ENCODE measurements around the gene PLIN4. TPM values are rescaled to one million over a fixed set of nuclear protein-coding genes. Genes with fewer than 3 reads are reported as not detected.

The PLIN4 gene
- total and polyA plus RNA-seq, 8 donors = 3.5 to 64.7 (median 11.3) TPM

- Histone ChIP-seq H3K36me3 (peaks cover 51 to 100% (median 100%) of the 10 kb centered on the region in 4 donors), H3K4me3 (no peak overlapping the region), H3K9me3 (no peaks in the 10 kb centered on the region), H3K4me1 (peaks cover 0 to 5% (median 0%) of the 10 kb centered on the region in 4 donors), H3K27me3 (no peaks in the 10 kb centered on the region), H3K27ac (no peak overlapping the region)
- TF ChIP-seq CTCF (IDR thresholded peaks at IDR 0.05) (no peak), POLR2AphosphoS5 (IDR thresholded peaks at IDR 0.05) (no peak), EP300 (IDR thresholded peaks at IDR 0.05) (no peak), POLR2A (IDR thresholded peaks at IDR 0.05) (no peak)
- no peak for DNase-seq
- intact Hi-C loops (cut with DNase I; ENCODE audit: low total_unique reads) = no loop called here
- 90 to 94% (median 93%) methylated on average over 7 to 15 of the region's 15 CpGs for WGBS, 5 donors
Observed at GRCh38 chr19:4499855-4500254, 18.4 kb downstream of the PLIN4 start.

- Histone ChIP-seq H3K4me3 (no peak overlapping the region), H3K36me3 (peaks cover 56 to 100% (median 100%) of the 10 kb centered on the region in 4 donors), H3K27ac (no peak overlapping the region), H3K4me1 (no peaks in the 10 kb centered on the region), H3K9me3 (no peaks in the 10 kb centered on the region), H3K27me3 (no peaks in the 10 kb centered on the region)
- TF ChIP-seq EP300 (IDR thresholded peaks at IDR 0.05) = no peak
- TF ChIP-seq CTCF (IDR thresholded peaks at IDR 0.05) = no peak
- no peak for TF ChIP-seq POLR2AphosphoS5 (IDR thresholded peaks at IDR 0.05)
- TF ChIP-seq POLR2A (IDR thresholded peaks at IDR 0.05) = no peak
- no peak for DNase-seq
- intact Hi-C loops (cut with DNase I; ENCODE audit: low total_unique reads) = no loop called here
- WGBS, 5 donors = 93 to 95% (median 95%) methylated on average over 22 to 23 of the region's 23 CpGs
Observed at GRCh38 chr19:4499318-4499717, 19.0 kb downstream of the PLIN4 start.

- Histone ChIP-seq H3K27ac (no peak overlapping the region), H3K4me3 (no peak overlapping the region), H3K9me3 (no peaks in the 10 kb centered on the region), H3K36me3 (peaks cover 58 to 100% (median 100%) of the 10 kb centered on the region in 4 donors), H3K27me3 (no peaks in the 10 kb centered on the region), H3K4me1 (no peaks in the 10 kb centered on the region)
- intact Hi-C loops (cut with DNase I; ENCODE audit: low total_unique reads) = no loop called here
- TF ChIP-seq POLR2A (IDR thresholded peaks at IDR 0.05) (no peak), CTCF (IDR thresholded peaks at IDR 0.05) (no peak)
- DNase-seq = no peak
- 94 to 98% (median 97%) methylated on average over 7 to 12 of the region's 12 CpGs for WGBS, 5 donors
Observed at GRCh38 chr19:4498694-4499093, 19.6 kb downstream of the PLIN4 start.

- no peaks in the 10 kb centered on the region for H3K27me3 ChIP-seq
- no peak for DNase-seq
- H3K4me3 ChIP-seq = no peak overlapping the region
- peaks cover 63 to 99% (median 99%) of the 10 kb centered on the region in 4 donors for H3K36me3 ChIP-seq
- no peak overlapping the region for H3K27ac ChIP-seq
- 90 to 96% (median 93%) methylated on average over 18 to 25 of the region's 25 CpGs for WGBS, 5 donors
- intact Hi-C loops (cut with DNase I; ENCODE audit: low total_unique reads) = no loop called here
- no peaks in the 10 kb centered on the region for H3K9me3 ChIP-seq
- TF ChIP-seq POLR2A (IDR thresholded peaks at IDR 0.05) (no peak), POLR2AphosphoS5 (IDR thresholded peaks at IDR 0.05) (no peak)
- H3K4me1 ChIP-seq = no peaks in the 10 kb centered on the region
Observed at GRCh38 chr19:4497770-4498389, 20.4 kb downstream of the PLIN4 start.

GRCh38 chr19:4496304-4496703 lies 22.0 kb downstream of the PLIN4 start:
- intact Hi-C loops (cut with DNase I; ENCODE audit: low total_unique reads) = no loop called here
- WGBS, 5 donors = 88 to 96% (median 90%) methylated on average over 13 to 18 of the region's 18 CpGs
- Histone ChIP-seq H3K27ac (no peak overlapping the region), H3K27me3 (no peaks in the 10 kb centered on the region), H3K4me3 (no peak overlapping the region), H3K9me3 (no peaks in the 10 kb centered on the region), H3K36me3 (peaks cover 65 to 94% (median 93%) of the 10 kb centered on the region in 4 donors), H3K4me1 (no peaks in the 10 kb centered on the region)
- TF ChIP-seq POLR2A (IDR thresholded peaks at IDR 0.05) (no peak), EP300 (IDR thresholded peaks at IDR 0.05) (no peak), CTCF (IDR thresholded peaks at IDR 0.05) (no peak), POLR2AphosphoS5 (IDR thresholded peaks at IDR 0.05) (no peak)
- DNase-seq = no peak

All from stomach (tissue), 9 donors.